Stimulated activated naive CD8-positive, alpha-beta T cell treated with anti-CD3 and anti-CD28 coated beads, Interleukin-15, Interleukin-2, amounts not matched to agents 100 U/mL and 50 U/mL, for 24 hours (primary cell): ENCODE measurements around the gene LTA4H.
"Not testable (repeated sequence)": the region's sequence is repeated elsewhere in the genome, so short reads cannot be mapped to it uniquely, and the experiment has no call there.

Experiments
- ATAC-seq: fragments of 150-1000 bp; cut with Tn5 transposase; one replicate; pipeline ENCODE4 v1.10.0; 2021
- DNase-seq: peaks from one replicate; pipeline ENCODE4 v3.0.0; 2021

The LTA4H gene

GRCh38 chr12:96035283-96036236 lies at the start of gene LTA4H:
Gene LTA4H (minus strand): TSS chr12:96035587. CDS start chr12:96035519, 68 bp downstream.
- peak; percentile 96 for ATAC-seq
- peak; percentile 94 for DNase-seq

DNA sequence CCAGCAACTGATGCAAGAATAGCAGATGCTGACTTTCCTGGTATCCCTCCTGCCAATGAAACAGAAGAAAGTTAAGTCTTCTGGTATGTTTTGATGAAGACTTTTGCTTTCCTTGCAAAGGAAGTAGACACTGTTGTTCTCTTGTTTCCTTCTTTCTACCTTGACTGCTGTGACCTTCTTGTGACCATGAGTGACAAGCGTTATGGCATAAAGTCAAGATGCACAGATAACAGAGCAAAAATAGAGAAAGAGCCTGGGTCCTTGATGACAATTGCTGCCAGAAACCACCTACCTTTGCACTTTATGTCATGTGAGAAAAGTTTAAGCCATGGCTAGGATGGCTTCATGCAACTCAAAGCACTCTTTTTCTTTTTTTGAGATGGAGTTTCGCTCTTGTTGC lies 49.2 kb upstream of the LTA4H start:
- ATAC-seq (no peak), DNase-seq (no peak)

- no peak for ATAC-seq
Measured at GRCh38 chr12:96083020-96083719, 47.8 kb upstream of the LTA4H start.

DNA sequence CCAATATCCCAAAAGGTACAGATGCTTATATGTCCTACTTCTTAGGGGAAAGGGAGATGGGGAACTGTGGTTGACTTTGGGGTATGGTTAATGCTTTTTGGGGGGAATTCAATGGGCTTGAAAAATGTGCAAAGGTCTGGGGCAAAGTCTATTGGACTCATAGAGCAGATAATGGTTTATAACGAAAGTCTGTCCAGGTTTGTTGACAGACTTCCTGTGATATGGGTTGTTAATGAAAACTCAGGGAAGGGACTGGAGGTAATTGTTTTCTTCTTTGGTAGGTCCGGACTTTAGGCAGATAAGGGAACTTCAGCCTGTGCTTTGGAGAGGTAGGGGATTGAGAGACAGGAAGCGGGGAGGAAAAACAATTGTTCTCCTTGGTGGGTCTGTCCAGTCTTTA lies 46.2 kb upstream of the LTA4H start:
- ATAC-seq (no peak), DNase-seq (no peak)

More at GRCh38 chr12:96083020-96083719, 47.8 kb upstream of the LTA4H start:
- DNase-seq: no peak

GRCh38 chr12:96078231-96079135 lies 43.1 kb upstream of the LTA4H start:
- DNase-seq (no peak), ATAC-seq (peak; percentile 9)

- no peak for ATAC-seq
- no peak for DNase-seq
Measured at GRCh38 chr12:96077081-96077480, 41.7 kb upstream of the LTA4H start.

DNA sequence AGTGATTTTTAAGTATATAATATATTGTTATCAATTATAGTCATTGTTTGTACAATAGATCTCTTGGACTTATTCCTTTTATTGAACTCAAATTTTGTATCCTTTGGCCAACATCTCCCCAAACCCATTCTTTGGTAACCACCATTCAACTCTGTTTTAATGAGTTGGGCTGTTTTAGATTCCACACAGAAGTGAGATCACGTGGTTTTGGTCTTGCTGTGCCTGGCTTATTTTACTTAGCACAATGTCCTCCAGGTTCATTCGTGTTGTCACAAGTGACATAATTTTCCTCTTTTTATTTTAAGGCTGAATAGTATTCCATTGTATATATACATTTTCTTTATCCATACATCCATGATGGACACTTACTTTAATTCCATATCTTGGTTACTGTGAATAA lies 40.2 kb upstream of the LTA4H start:
- ATAC-seq (no peak), DNase-seq (no peak)

- no peak for DNase-seq
- ATAC-seq: no peak
Measured at GRCh38 chr12:96073346-96074330, 38.3 kb upstream of the LTA4H start.

DNA sequence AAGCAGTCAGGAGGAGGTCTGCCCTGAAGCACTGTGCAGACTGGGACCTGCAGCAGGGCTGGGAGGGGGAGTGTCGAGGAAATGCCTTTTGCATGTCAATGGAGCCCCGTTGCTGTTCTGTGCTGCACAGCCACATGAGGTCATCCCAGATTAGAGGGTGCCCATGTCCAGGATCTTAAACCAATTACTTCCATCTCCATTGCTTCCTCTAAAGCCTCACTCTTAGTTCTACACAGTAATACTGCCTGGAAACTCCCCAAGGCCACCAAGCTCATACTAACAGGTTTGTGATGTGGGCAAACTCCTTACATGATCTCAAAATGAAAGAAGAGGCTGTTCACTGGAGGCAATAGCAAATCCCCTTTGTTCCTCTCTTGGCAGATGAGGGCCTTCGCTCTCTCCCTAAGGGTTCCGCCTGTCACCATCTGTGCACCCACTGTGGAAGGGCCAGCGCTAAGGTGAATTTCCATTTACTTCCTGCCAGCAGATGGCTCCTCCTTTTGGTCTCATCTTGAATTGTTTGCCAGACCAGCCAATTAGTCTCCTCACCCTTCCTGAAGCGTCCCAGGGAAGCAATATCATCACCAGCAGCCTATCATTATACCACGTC lies 35.4 kb upstream of the LTA4H start:
- no peak for DNase-seq
- ATAC-seq: peak; percentile 52

- ATAC-seq: no peak
- DNase-seq: no peak
Measured at GRCh38 chr12:96069511-96070231, 34.3 kb upstream of the LTA4H start.

GRCh38 chr12:96068636-96069035 lies 33.2 kb upstream of the LTA4H start:
- DNase-seq: no peak
- ATAC-seq: no peak

GRCh38 chr12:96068111-96068510 lies 32.7 kb upstream of the LTA4H start:
- DNase-seq (no peak), ATAC-seq (no peak)

DNA sequence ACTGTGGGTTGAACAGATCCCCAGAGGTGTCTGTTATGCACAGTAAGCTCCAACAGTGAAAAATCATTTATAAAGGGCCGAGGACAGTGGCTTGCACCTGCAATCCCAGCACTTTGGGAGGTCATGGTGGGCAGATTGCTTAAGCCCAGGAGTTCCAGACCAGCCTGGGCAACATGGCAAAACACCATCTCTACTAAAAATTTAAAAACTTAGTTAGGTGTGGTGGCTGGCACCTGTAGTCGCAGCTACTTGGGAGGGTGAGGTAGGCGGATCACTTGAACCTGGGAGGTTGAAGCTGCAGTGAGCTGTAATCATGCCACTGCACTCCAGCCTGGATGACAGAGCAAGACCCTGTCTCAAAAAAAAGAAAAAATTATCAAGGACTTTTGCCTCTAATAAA lies 30.4 kb upstream of the LTA4H start:
- not testable (repeated sequence) for ATAC-seq, DNase-seq

DNA sequence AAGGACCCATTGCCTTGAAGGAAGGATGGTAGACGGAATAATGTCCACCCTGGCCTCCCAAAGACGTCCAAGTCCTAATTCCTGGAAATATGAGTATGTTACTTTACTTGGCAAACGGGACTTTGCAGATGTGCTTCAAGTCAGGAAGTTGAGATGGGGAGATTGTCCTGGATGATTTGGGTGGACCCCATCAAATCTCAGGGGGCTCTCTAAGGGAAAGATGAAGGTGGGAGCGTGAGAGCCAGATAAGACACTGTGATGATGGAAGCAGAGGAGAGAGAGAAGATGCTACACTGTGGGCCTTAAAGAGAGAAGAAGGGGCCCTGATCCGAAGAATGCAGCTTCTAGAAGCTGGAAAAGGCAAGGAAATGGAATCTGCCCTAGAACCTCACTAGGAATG lies 29.6 kb upstream of the LTA4H start:
- DNase-seq (no peak), ATAC-seq (no peak)

- no peak for ATAC-seq
Measured at GRCh38 chr12:96064271-96064670, 28.9 kb upstream of the LTA4H start.

DNA sequence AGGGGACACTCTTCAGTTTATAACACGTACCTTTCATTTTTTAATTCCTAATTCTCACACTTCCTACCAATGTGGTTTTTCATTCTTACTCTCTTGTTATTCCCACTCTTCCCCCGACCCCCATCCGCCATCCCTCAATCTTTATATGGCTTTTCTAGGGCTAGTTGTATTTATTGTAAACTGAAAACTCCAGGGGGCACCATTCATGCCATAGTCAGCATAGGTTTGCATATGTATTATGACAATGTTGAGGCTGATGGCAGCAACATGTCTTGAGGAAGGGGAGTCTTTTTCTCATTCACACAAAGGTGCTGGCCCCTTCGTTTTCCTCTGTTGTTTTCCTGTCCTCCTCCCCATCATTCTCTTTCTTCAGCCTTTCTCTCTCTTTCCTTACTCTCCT lies 27.7 kb upstream of the LTA4H start:
- no peak for DNase-seq
- ATAC-seq: no peak

More at GRCh38 chr12:96064271-96064670, 28.9 kb upstream of the LTA4H start:
- no peak for DNase-seq

GRCh38 chr12:96061864-96062453 lies 26.6 kb upstream of the LTA4H start:
- DNase-seq (peak; percentile 78), ATAC-seq (peak; percentile 82)

GRCh38 chr12:96061323-96061722 lies 25.9 kb upstream of the LTA4H start:
- DNase-seq (no peak), ATAC-seq (no peak)

DNA sequence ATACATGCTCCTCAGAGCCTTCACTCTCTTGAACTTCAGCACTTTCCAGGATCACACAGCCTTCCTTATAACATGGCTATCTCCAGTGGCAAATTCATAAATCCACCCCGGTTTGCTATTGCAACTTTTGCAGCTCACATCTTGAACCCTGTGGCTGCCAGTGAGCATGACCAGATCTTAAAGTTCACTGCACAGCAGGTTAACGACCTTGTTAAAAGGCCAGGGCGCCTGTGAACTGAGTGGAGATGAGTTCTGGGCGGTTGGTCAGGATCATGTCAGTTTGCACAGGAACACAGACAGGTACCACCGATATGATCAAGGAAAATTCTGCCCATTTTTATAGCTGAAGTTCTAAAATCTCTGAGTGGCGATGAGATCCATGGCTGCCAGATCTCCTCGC lies 24.7 kb upstream of the LTA4H start:
- no peak for ATAC-seq
- DNase-seq: no peak
